Tibial nerve (tissue), 4 donors: ENCODE results near the gene PES1.

Source experiments
- EP300 ChIP-seq, 2 donors: sonication (generic); formaldehyde crosslinking; IDR thresholded peaks; one replicate each; pipeline ENCODE4 v1.6.1; 2017; ENCODE audit warnings: antibody characterized with exemption in 2 of 2, mild to moderate bottlenecking in 1 of 2
- POLR2A ChIP-seq, 2 donors: fragments of 450-650 bp; IDR thresholded peaks; one replicate each; pipeline ENCODE4 v1.6.1; 2017; ENCODE audit warnings: antibody characterized with exemption in 2 of 2, mild to moderate bottlenecking in 2 of 2, moderate library complexity in 2 of 2
- TF ChIP-seq, protein P1 (sequence below), 5 experiments: fragments of 200-600 bp in 3 of 5; fragments of 450-650 bp in 2 of 5; sonication (generic) in 3 of 5; IDR thresholded peaks; one replicate each; pipeline ENCODE4 v1.5.1; 2016 to 2019; ENCODE audit warnings: antibody characterized with exemption in 5 of 5, mild to moderate bottlenecking in 3 of 5, moderate library complexity in 2 of 5

DNA sequence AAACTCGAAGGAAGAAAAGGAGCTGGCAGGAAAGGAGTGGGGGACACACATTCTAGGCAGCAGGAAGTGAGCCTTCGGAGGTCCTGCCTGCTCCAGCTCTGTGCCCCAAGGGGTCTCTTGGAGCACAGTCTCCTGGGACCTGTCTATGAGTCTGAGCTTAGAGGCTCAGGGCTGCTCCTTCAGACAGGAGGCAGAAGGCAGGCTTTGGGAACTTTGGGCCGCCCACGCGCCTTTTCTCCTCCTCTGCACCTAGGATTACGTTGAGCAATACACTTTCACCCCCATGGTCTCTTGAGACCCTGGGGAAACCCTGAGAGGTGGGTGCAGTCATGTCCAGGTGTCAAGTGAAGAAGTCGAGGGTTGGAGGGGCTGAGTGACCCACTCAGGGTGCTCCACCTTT lies 16.2 kb upstream of the PES1 start:
- TF ChIP-seq, protein P1, sequence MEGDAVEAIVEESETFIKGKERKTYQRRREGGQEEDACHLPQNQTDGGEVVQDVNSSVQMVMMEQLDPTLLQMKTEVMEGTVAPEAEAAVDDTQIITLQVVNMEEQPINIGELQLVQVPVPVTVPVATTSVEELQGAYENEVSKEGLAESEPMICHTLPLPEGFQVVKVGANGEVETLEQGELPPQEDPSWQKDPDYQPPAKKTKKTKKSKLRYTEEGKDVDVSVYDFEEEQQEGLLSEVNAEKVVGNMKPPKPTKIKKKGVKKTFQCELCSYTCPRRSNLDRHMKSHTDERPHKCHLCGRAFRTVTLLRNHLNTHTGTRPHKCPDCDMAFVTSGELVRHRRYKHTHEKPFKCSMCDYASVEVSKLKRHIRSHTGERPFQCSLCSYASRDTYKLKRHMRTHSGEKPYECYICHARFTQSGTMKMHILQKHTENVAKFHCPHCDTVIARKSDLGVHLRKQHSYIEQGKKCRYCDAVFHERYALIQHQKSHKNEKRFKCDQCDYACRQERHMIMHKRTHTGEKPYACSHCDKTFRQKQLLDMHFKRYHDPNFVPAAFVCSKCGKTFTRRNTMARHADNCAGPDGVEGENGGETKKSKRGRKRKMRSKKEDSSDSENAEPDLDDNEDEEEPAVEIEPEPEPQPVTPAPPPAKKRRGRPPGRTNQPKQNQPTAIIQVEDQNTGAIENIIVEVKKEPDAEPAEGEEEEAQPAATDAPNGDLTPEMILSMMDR (IDR thresholded peaks at IDR 0.05) = no peak
- TF ChIP-seq EP300 (IDR thresholded peaks at IDR 0.05) = no peak
- no peak for TF ChIP-seq POLR2A (IDR thresholded peaks at IDR 0.05)
